Measurements from ENCODE around the gene C22orf42. TPM values are rescaled to one million over a fixed set of nuclear protein-coding genes. Genes with fewer than 3 reads are reported as not detected.
"Not testable (repeated sequence)": the region's sequence is repeated elsewhere in the genome, so short reads cannot be mapped to it uniquely, and the experiment has no call there.

The C22orf42 gene
- polyA plus RNA-seq, 1 donor (not counting 4 experiments of a cell fraction or from before 2014, with no cell fraction given) = not detected

- H3K36me3 ChIP-seq (ENCODE audit: control insufficient read depth in 2 of 2, extremely low read depth in 1 of 2, insufficient read depth in 2 of 2, low read length in 2 of 2); H3K9ac ChIP-seq (ENCODE audit: control insufficient read depth, extremely low read depth, insufficient read depth, low read length); H3K4me3 ChIP-seq (ENCODE audit: control insufficient read depth in 2 of 3, extremely low read depth in 1 of 3, insufficient read depth in 2 of 3, low read depth in 1 of 3, low read length in 3 of 3); H2AFZ ChIP-seq (ENCODE audit: control insufficient read depth, low read length); H3K9me1 ChIP-seq (ENCODE audit: control insufficient read depth, extremely low read depth, insufficient read depth, low read length); H3K27me3 ChIP-seq (ENCODE audit: control insufficient read depth, extremely low read depth, insufficient read depth, low read length); H3K9me3 ChIP-seq (ENCODE audit: control insufficient read depth, low read depth, low read length); FAIRE-seq; H4K20me1 ChIP-seq (ENCODE audit: control insufficient read depth, extremely low read depth, insufficient read depth, low read length); H3K27ac ChIP-seq (ENCODE audit: control insufficient read depth, insufficient read depth, low read length); H3K79me2 ChIP-seq (ENCODE audit: control insufficient read depth, insufficient read depth, low read length); DNase-seq (ENCODE audit: low read depth, low spot score); H3K4me2 ChIP-seq (ENCODE audit: control insufficient read depth, extremely low read depth, insufficient read depth, low read depth, low read length); dilution Hi-C loops (cut with MboI; ENCODE audit: extremely low pct_ligation_motif_present, low sequenced_read_pairs); H3K4me1 ChIP-seq (ENCODE audit: control insufficient read depth, extremely low read depth, insufficient read depth, low read length): not testable (repeated sequence)
Measured at GRCh38 chr22:32191021-32191420, 31.9 kb upstream of the C22orf42 start.

- H3K9me1 ChIP-seq (ENCODE audit: control insufficient read depth, extremely low read depth, insufficient read depth, low read length) = no peaks in the 10 kb centered on the region
- no peaks in the 10 kb centered on the region for H3K9me3 ChIP-seq (ENCODE audit: control insufficient read depth, low read depth, low read length)
- H4K20me1 ChIP-seq (ENCODE audit: control insufficient read depth, extremely low read depth, insufficient read depth, low read length) = no peaks in the 10 kb centered on the region
- H3K4me2 ChIP-seq (ENCODE audit: control insufficient read depth, extremely low read depth, insufficient read depth, low read depth, low read length) = no peak overlapping the region
- DNase-seq (ENCODE audit: low read depth, low spot score) = no peak
- dilution Hi-C loops (cut with MboI; ENCODE audit: extremely low pct_ligation_motif_present, low sequenced_read_pairs) = no loop called here
- no peak overlapping the region for H2AFZ ChIP-seq (ENCODE audit: control insufficient read depth, low read length)
- H3K36me3 ChIP-seq (ENCODE audit: control insufficient read depth in 2 of 2, extremely low read depth in 1 of 2, insufficient read depth in 2 of 2, low read length in 2 of 2) = no peaks in the 10 kb centered on the region
- H3K79me2 ChIP-seq (ENCODE audit: control insufficient read depth, insufficient read depth, low read length) = no peaks in the 10 kb centered on the region
- FAIRE-seq = no peak
- no peak for TF ChIP-seq EZH2 (IDR thresholded peaks at IDR 0.05; ENCODE audit: low read length)
- no peak for TF ChIP-seq CTCF (optimal IDR thresholded peaks at IDR 0.05 in 1 of 3, IDR thresholded peaks at IDR 0.05 in 1 of 3, conservative IDR thresholded peaks at IDR 0.05 in 1 of 3; ENCODE audit: extremely low read depth in 1 of 3, insufficient read depth in 2 of 3, low read length in 3 of 3)
- H3K4me3 ChIP-seq (ENCODE audit: control insufficient read depth in 2 of 3, extremely low read depth in 1 of 3, insufficient read depth in 2 of 3, low read depth in 1 of 3, low read length in 3 of 3) = no peak overlapping the region
- H3K27me3 ChIP-seq (ENCODE audit: control insufficient read depth, extremely low read depth, insufficient read depth, low read length) = no peaks in the 10 kb centered on the region
- H3K4me1 ChIP-seq (ENCODE audit: control insufficient read depth, extremely low read depth, insufficient read depth, low read length) = no peaks in the 10 kb centered on the region
- no peak overlapping the region for H3K9ac ChIP-seq (ENCODE audit: control insufficient read depth, extremely low read depth, insufficient read depth, low read length)
- H3K27ac ChIP-seq (ENCODE audit: control insufficient read depth, insufficient read depth, low read length) = no peak overlapping the region
Measured at GRCh38 chr22:32185821-32186220, 26.7 kb upstream of the C22orf42 start.

GRCh38 chr22:32183625-32184024 lies 24.5 kb upstream of the C22orf42 start:
- no peak overlapping the region for H3K4me3 ChIP-seq (ENCODE audit: control insufficient read depth in 2 of 3, extremely low read depth in 1 of 3, insufficient read depth in 2 of 3, low read depth in 1 of 3, low read length in 3 of 3)
- no peaks in the 10 kb centered on the region for H3K79me2 ChIP-seq (ENCODE audit: control insufficient read depth, insufficient read depth, low read length)
- TF ChIP-seq CTCF (optimal IDR thresholded peaks at IDR 0.05 in 1 of 3, IDR thresholded peaks at IDR 0.05 in 1 of 3, conservative IDR thresholded peaks at IDR 0.05 in 1 of 3; ENCODE audit: extremely low read depth in 1 of 3, insufficient read depth in 2 of 3, low read length in 3 of 3) (no peak), EZH2 (IDR thresholded peaks at IDR 0.05; ENCODE audit: low read length) (no peak)
- no peaks in the 10 kb centered on the region for H3K9me1 ChIP-seq (ENCODE audit: control insufficient read depth, extremely low read depth, insufficient read depth, low read length)
- dilution Hi-C loops (cut with MboI; ENCODE audit: extremely low pct_ligation_motif_present, low sequenced_read_pairs) = no loop called here
- H3K27me3 ChIP-seq (ENCODE audit: control insufficient read depth, extremely low read depth, insufficient read depth, low read length) = peaks cover 7% of the 10 kb centered on the region
- no peaks in the 10 kb centered on the region for H4K20me1 ChIP-seq (ENCODE audit: control insufficient read depth, extremely low read depth, insufficient read depth, low read length)
- H3K9me3 ChIP-seq (ENCODE audit: control insufficient read depth, low read depth, low read length) = no peaks in the 10 kb centered on the region
- DNase-seq (ENCODE audit: low read depth, low spot score) = no peak
- no peak for FAIRE-seq
- H3K4me2 ChIP-seq (ENCODE audit: control insufficient read depth, extremely low read depth, insufficient read depth, low read depth, low read length) = no peak overlapping the region
- no peaks in the 10 kb centered on the region for H3K36me3 ChIP-seq (ENCODE audit: control insufficient read depth in 2 of 2, extremely low read depth in 1 of 2, insufficient read depth in 2 of 2, low read length in 2 of 2)
- no peaks in the 10 kb centered on the region for H3K4me1 ChIP-seq (ENCODE audit: control insufficient read depth, extremely low read depth, insufficient read depth, low read length)
- no peak overlapping the region for H3K9ac ChIP-seq (ENCODE audit: control insufficient read depth, extremely low read depth, insufficient read depth, low read length)
- H3K27ac ChIP-seq (ENCODE audit: control insufficient read depth, insufficient read depth, low read length) = no peak overlapping the region
- H2AFZ ChIP-seq (ENCODE audit: control insufficient read depth, low read length) = no peak overlapping the region

Data from keratinocyte (primary cell).